PC-9 (cell line): ENCODE results near the gene CRISP1.

Experiments
- EZH2 ChIP-seq: fragments of 200-600 bp; sonication (generic); IDR thresholded peaks from 2 replicates; pipeline ENCODE4 v1.8.0; 2017; ENCODE audit warnings: antibody characterized with exemption, low read depth
- TF ChIP-seq, protein P1 (sequence below): fragments of 200-600 bp; sonication (generic); conservative IDR thresholded peaks from 2 replicates; pipeline ENCODE4 v1.6.1; 2017; ENCODE audit warnings: mixed run types, antibody characterized with exemption, mild to moderate bottlenecking, moderate library complexity

- TF ChIP-seq, protein P1, sequence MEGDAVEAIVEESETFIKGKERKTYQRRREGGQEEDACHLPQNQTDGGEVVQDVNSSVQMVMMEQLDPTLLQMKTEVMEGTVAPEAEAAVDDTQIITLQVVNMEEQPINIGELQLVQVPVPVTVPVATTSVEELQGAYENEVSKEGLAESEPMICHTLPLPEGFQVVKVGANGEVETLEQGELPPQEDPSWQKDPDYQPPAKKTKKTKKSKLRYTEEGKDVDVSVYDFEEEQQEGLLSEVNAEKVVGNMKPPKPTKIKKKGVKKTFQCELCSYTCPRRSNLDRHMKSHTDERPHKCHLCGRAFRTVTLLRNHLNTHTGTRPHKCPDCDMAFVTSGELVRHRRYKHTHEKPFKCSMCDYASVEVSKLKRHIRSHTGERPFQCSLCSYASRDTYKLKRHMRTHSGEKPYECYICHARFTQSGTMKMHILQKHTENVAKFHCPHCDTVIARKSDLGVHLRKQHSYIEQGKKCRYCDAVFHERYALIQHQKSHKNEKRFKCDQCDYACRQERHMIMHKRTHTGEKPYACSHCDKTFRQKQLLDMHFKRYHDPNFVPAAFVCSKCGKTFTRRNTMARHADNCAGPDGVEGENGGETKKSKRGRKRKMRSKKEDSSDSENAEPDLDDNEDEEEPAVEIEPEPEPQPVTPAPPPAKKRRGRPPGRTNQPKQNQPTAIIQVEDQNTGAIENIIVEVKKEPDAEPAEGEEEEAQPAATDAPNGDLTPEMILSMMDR: no peak
- no peak for TF ChIP-seq EZH2
Observed at GRCh38 chr6:49784272-49784671, 82.1 kb downstream of the CRISP1 start.
